K562 (cell line): Measurements from ENCODE around the gene MAP3K6. TPM values are rescaled to one million over a fixed set of nuclear protein-coding genes. Genes with fewer than 3 reads are reported as not detected.

ENCODE experiments used
- ARID2 ChIP-seq: fragments of 450-650 bp; IDR thresholded peaks from 2 replicates; pipeline ENCODE4 v1.6.1; 2017; ENCODE audit warnings: antibody characterized with exemption, mild to moderate bottlenecking
- CREM ChIP-seq: IDR thresholded peaks from 2 replicates; pipeline ENCODE4 v1.6.1; 2014; ENCODE audit warnings: antibody characterized with exemption, low read depth
- CTCF ChIP-seq, 3 experiments: IDR thresholded peaks in 2 of 3; conservative IDR thresholded peaks in 1 of 3; 2 replicates each; pipeline ENCODE4 v1.5.1; 2011 to 2012; ENCODE audit warnings: low read length in 3 of 3, mild to moderate bottlenecking in 3 of 3, control low read depth in 2 of 3, improper control_type of control experiment in 1 of 3, inconsistent platforms in 1 of 3, low read depth in 1 of 3, mixed read lengths in 1 of 3, moderate library complexity in 1 of 3; ENCODE audit not compliant: insufficient read depth in 2 of 3
- EGR1 ChIP-seq: fragments of 450-650 bp; conservative IDR thresholded peaks from 2 replicates; pipeline ENCODE4 v1.6.1; 2017; ENCODE audit warnings: mild to moderate bottlenecking
- FOXA3 ChIP-seq, 2 experiments: fragments of 450-650 bp in 1 of 2; sonication (generic) in 1 of 2; formaldehyde crosslinking; IDR thresholded peaks in 1 of 2; conservative IDR thresholded peaks in 1 of 2; 2 replicates each; pipeline versions ENCODE4 v1.4.0 to v1.8.0; 2020 to 2022; ENCODE audit warnings: mild to moderate bottlenecking in 2 of 2, missing genetic modification reagents in 1 of 2
- FOXP1 ChIP-seq: sonication (generic); formaldehyde crosslinking; IDR thresholded peaks from 2 replicates; pipeline ENCODE4 v1.8.0; 2022; ENCODE audit warnings: mild to moderate bottlenecking, missing genetic modification reagents
- GMEB1 ChIP-seq: fragments of 250-450 bp; sonication (Bioruptor Pico); IDR thresholded peaks from 2 replicates; pipeline ENCODE4 v1.4.0; 2020; ENCODE audit warnings: mild to moderate bottlenecking
- JUND ChIP-seq, 2 experiments: IDR thresholded peaks; 2 replicates in 1 of 2; 3 replicates in 1 of 2; pipeline ENCODE4 v1.6.1; 2011; ENCODE audit warnings: borderline replicate concordance in 2 of 2, low read depth in 2 of 2, low read length in 2 of 2, improper control_type of control experiment in 1 of 2, missing biosample characterization in 1 of 2, missing genetic modification characterization in 1 of 2, missing genetic modification reagents in 1 of 2
- MIER1 ChIP-seq: fragments of 450-650 bp; IDR thresholded peaks from 2 replicates; pipeline ENCODE4 v1.6.1; 2016; ENCODE audit warnings: antibody characterized with exemption, mild to moderate bottlenecking, low read depth
- NR2C2 ChIP-seq, 2 experiments: fragments of 200-800 bp in 1 of 2; sonication (Bioruptor generic) in 1 of 2; sonication (generic) in 1 of 2; formaldehyde crosslinking in 1 of 2; IDR thresholded peaks; 2 replicates each; pipeline versions ENCODE4 v1.6.1 to v1.8.0; 2016 to 2022; ENCODE audit warnings: mild to moderate bottlenecking in 1 of 2, missing compliant biosample characterization in 1 of 2, missing genetic modification characterization in 1 of 2, missing genetic modification reagents in 1 of 2
- SP1 ChIP-seq: sonication (generic); formaldehyde crosslinking; IDR thresholded peaks from 2 replicates; pipeline ENCODE4 v1.8.1; 2022; ENCODE audit warnings: mild to moderate bottlenecking, missing genetic modification reagents
- SREBF1 ChIP-seq: fragments of 150-350 bp; IDR thresholded peaks from 2 replicates; pipeline ENCODE4 v1.6.1; 2014; ENCODE audit warnings: antibody characterized with exemption, low read depth, low read length, borderline replicate concordance
- SRSF9 ChIP-seq: fragments of 200-400 bp; formaldehyde crosslinking; IDR thresholded peaks from 2 replicates; pipeline ENCODE4 v1.6.1; 2017; ENCODE audit warnings: low read depth, low read length, borderline replicate concordance
- TEAD4 ChIP-seq, 2 experiments: sonication (generic) in 1 of 2; formaldehyde crosslinking in 1 of 2; IDR thresholded peaks; 2 replicates each; pipeline versions ENCODE4 v1.6.1 to v1.8.0; 2012 to 2022; ENCODE audit warnings: borderline replicate concordance in 1 of 2, inconsistent platforms in 1 of 2, low read length in 1 of 2, mild to moderate bottlenecking in 1 of 2, missing genetic modification reagents in 1 of 2
- TFAP4 ChIP-seq: sonication (generic); formaldehyde crosslinking; IDR thresholded peaks from 2 replicates; pipeline ENCODE4 v1.8.0; 2022; ENCODE audit warnings: missing genetic modification reagents, mild to moderate bottlenecking, moderate library complexity, borderline replicate concordance
- U2AF2 ChIP-seq: fragments of 200-400 bp; formaldehyde crosslinking; optimal IDR thresholded peaks from 2 replicates; pipeline ENCODE3; 2017; ENCODE audit warnings: low read depth, mild to moderate bottlenecking, low read length
- XRCC5 ChIP-seq: fragments of 200-400 bp; formaldehyde crosslinking; IDR thresholded peaks from 2 replicates; pipeline ENCODE4 v1.6.1; 2017; ENCODE audit warnings: low read depth, mild to moderate bottlenecking, low read length
- ZC3H8 ChIP-seq: fragments of 450-650 bp; IDR thresholded peaks from 2 replicates; pipeline ENCODE4 v1.6.1; 2017
- ZNF184 ChIP-seq: sonication (generic); formaldehyde crosslinking; IDR thresholded peaks from 2 replicates; pipeline ENCODE4 v1.5.0; 2020; ENCODE audit warnings: missing genetic modification reagents
- ZNF282 ChIP-seq: sonication (generic); formaldehyde crosslinking; IDR thresholded peaks from 2 replicates; pipeline ENCODE4 v1.8.1; 2023; ENCODE audit warnings: missing genetic modification reagents
- ZNF431 ChIP-seq: sonication (generic); formaldehyde crosslinking; IDR thresholded peaks from 2 replicates; pipeline ENCODE4 v1.8.0; 2022; ENCODE audit warnings: mild to moderate bottlenecking, missing genetic modification reagents
- ZNF76 ChIP-seq: fragments of 250-450 bp; sonication (Bioruptor Pico); IDR thresholded peaks from 2 replicates; pipeline ENCODE4 v1.4.0; 2020; ENCODE audit warnings: mild to moderate bottlenecking, moderate library complexity, borderline replicate concordance
- polyA plus RNA-seq, 8 experiments: library from polyadenylated mRNA; depleted of rRNA in 4 of 8; stranded (reverse) in 5 of 8; unstranded in 3 of 8; fragments of >200 nt; fragmentation: Nextera tagmentation in 2 of 8; fragmentation: Illumina TruSeq in 1 of 8; extraction: Ambion mirVana in 2 of 8; extraction: Trizol in 1 of 8; gene quantifications; 2 replicates each; pipeline versions ENCODE4 v1.2.1 to v1.2.3, GENCODE V29; 2011 to 2014; ENCODE audit warnings: inconsistent platforms in 1 of 8, missing spikeins in 1 of 8
- total RNA-seq, 7 experiments: library from RNA; depleted of rRNA in 6 of 7; stranded (reverse); fragments of >200 nt in 6 of 7; fragmentation: Illumina TruSeq in 2 of 7; extraction: Trizol in 2 of 7; gene quantifications; 2 replicates each; pipeline versions ENCODE4 v1.2.1 to v1.2.3, GENCODE V29; 2011 to 2021; ENCODE audit warnings: low replicate concordance in 1 of 7

MAP3K6 gene
- total and polyA plus RNA-seq, 9 of the 15 experiments (the other 6 are each of a cell fraction or from before 2014, with no cell fraction given) = 0.99 to 21.9 (median 7.0) TPM

- TF ChIP-seq FOXA3 (CRISPR knock-in tag; conservative IDR thresholded peaks at IDR 0.05 in 1 of 2, IDR thresholded peaks at IDR 0.05 in 1 of 2) (no peak; a peak in 1 of 4 replicates), SREBF1 (no peak), SP1 (CRISPR knock-in tag) (0 out of 2 replicates have a peak, but pooled peaks have one; percentile 46), CREM (peak; percentile 19; the same call in 1 of the 2 replicates), ZNF431 (CRISPR knock-in tag) (no peak), ZNF282 (CRISPR knock-in tag) (no peak), EGR1 (no peak), TEAD4 (IDR thresholded peaks at IDR 0.05; ENCODE audit: low read length) (0 out of 2 replicates have a peak, but pooled peaks have one; percentile 13), TEAD4 (CRISPR knock-in tag; IDR thresholded peaks at IDR 0.05; ENCODE audit: borderline replicate concordance) (no peak), FOXP1 (0 out of 2 replicates have a peak, but pooled peaks have one; percentile 15), CTCF (IDR thresholded peaks at IDR 0.05 in 2 of 3, conservative IDR thresholded peaks at IDR 0.05 in 1 of 3; ENCODE audit: insufficient read depth in 2 of 3, low read depth in 1 of 3, low read length in 3 of 3) (peak; percentile 96 to 99 (median 98)), TFAP4 (CRISPR knock-in tag) (no peak), ZC3H8 (no peak), JUND (IDR thresholded peaks at IDR 0.05; ENCODE audit: borderline replicate concordance, low read depth, low read length) (peak; percentile 6; the same call in 1 of the 2 replicates), JUND (tag; IDR thresholded peaks at IDR 0.05; ENCODE audit: borderline replicate concordance, low read depth, low read length) (no peak; the same call in 2 of the 3 replicates), SRSF9 (no peak), GMEB1 (CRISPR knock-in tag) (no peak), NR2C2 (CRISPR knock-in tag; IDR thresholded peaks at IDR 0.05) (0 out of 2 replicates have a peak, but pooled peaks have one; percentile 48), NR2C2 (tag; IDR thresholded peaks at IDR 0.05) (no peak), MIER1 (no peak), XRCC5 (peak; percentile 57; the same call in 1 of the 2 replicates), ARID2 (0 out of 2 replicates have a peak, but pooled peaks have one; percentile 37), ZNF184 (CRISPR knock-in tag) (no peak), U2AF2 (no peak), ZNF76 (CRISPR knock-in tag) (no peak)
Observed at GRCh38 chr1:27388337-27389005, 21.7 kb upstream of the MAP3K6 start (continued).
